Measurements from ENCODE around the gene UBN1. TPM values are rescaled to one million over a fixed set of nuclear protein-coding genes. Genes with fewer than 3 reads are reported as not detected.

The UBN1 gene
- total and polyA plus RNA-seq, 8 donors = 31.3 to 41.1 (median 36.4) TPM

DNA sequence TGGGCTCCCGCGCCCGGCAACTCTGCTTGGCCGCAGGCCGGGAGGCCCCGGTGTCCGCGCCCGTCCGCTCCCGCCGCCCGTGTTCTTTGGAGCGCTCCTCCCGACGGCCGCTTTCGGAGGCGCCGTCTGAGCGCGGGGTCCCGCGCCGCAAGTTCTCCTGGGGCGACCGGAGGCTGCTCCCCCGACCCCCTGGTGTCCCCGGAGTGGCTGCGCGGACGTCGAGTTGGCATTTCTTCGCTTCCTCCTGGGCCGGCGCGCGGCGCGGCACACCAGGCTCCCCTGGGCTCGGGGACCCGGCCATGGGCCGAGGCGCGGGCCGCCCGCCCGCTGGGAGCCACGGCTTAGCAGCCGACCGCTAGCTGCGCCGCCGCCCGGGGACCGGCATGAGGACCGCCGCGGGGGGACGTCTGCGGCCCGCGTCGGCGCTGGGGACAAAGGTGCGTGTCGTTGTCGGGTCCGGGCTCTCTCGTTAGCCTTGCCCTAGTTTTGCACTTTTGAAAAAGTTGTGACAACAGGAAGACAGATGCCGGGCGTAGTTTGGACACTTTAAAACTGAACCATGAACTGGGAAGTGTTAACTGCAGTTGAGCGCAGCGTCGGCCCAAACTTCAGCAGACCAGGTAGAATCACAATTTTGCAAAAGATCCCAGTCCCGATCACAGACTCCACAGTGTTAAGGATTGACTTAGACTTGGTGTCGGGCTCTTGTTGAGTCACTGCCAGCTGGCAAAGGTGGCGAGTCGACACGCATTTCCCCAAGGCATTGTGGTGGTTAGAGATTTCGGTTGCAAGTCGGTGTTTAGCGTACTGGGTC lies 700 bp downstream of the UBN1 start:
- TF ChIP-seq, protein P1, sequence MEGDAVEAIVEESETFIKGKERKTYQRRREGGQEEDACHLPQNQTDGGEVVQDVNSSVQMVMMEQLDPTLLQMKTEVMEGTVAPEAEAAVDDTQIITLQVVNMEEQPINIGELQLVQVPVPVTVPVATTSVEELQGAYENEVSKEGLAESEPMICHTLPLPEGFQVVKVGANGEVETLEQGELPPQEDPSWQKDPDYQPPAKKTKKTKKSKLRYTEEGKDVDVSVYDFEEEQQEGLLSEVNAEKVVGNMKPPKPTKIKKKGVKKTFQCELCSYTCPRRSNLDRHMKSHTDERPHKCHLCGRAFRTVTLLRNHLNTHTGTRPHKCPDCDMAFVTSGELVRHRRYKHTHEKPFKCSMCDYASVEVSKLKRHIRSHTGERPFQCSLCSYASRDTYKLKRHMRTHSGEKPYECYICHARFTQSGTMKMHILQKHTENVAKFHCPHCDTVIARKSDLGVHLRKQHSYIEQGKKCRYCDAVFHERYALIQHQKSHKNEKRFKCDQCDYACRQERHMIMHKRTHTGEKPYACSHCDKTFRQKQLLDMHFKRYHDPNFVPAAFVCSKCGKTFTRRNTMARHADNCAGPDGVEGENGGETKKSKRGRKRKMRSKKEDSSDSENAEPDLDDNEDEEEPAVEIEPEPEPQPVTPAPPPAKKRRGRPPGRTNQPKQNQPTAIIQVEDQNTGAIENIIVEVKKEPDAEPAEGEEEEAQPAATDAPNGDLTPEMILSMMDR (IDR thresholded peaks at IDR 0.05) = no peak

DNA sequence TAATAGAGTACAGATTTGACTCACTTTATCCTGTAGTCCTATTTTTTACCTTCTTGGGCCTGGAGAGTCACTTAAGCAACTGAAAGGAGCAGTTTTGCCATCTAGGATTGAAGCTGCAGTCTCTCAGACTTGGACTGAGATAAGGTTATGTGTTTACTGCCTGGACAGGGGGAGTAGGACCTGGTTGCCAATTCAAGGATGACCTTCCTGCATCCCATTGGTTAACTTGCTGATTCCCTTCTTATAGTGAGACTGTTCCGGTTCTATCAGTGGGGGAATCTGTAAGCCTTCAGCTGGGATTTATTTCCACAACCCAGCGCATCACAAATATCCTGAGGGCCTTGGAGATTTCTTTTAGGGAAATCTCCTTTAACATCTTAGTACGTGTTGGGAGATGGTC lies 2.9 kb downstream of the UBN1 start:
- no peak for ATAC-seq
- H3K4me3 ChIP-seq = peak overlapping the region in 1 of 2 donors; percentile 99
- DNase-seq = no peak
- no peak overlapping the region for H3K27ac ChIP-seq
- H3K27me3 ChIP-seq = no peaks in the 10 kb centered on the region
- peaks cover 0 to 27% of the 10 kb centered on the region in 2 donors for H3K36me3 ChIP-seq
- H3K9me3 ChIP-seq = no peaks in the 10 kb centered on the region
- TF ChIP-seq, protein P1 (IDR thresholded peaks at IDR 0.05) = no peak
- intact Hi-C loops (cut with DNase I) = no loop called here
- peaks cover 26 to 63% of the 10 kb centered on the region in 2 donors for H3K4me1 ChIP-seq

More for the DNA sequence above, 700 bp downstream of the UBN1 start:
- Histone ChIP-seq H3K36me3 (peaks cover 0 to 27% of the 10 kb centered on the region in 2 donors), H3K27ac (peak overlapping the region; percentile 95 to 100), H3K4me3 (peak overlapping the region; percentile 88 to 99), H3K4me1 (peaks cover 28 to 73% of the 10 kb centered on the region in 2 donors), H3K9me3 (no peaks in the 10 kb centered on the region), H3K27me3 (no peaks in the 10 kb centered on the region)
- ATAC-seq (peak; percentile 25), DNase-seq (peak; percentile 39 to 91 (median 54))
- intact Hi-C loops (cut with DNase I) = no loop called here

DNA sequence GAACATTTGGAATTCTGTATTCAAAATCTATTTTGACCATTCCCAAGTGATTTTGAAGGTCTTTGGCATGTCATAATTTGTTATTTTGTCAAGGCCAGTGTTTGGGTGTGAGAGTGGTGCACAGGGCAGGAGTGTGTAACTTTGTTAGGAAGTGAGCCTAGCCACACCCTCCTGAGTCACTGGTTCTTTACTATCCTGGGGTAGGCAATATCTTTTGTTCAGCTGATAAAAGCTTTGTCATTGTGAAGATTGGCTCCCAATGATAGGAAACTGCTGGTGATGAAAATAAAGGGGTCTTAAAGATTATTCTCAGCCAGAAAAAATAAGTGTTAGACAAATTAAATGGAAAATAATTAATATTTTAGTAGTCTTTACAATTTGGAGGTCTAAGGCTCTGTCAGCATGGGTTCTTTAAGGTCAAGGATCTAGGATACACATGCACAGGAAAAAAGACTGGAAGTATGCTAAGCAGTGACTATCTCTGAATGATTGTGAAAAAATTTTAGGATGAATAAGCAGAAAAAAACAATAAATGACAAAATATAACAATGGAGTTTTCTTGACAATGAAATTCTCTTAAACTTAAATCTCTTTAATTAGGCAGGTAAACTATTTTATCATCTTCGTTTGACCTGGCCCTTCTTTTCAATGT lies 5.1 kb downstream of the UBN1 start:
- intact Hi-C loops (cut with DNase I) = no loop called here
- no peaks in the 10 kb centered on the region for H3K9me3 ChIP-seq

DNA sequence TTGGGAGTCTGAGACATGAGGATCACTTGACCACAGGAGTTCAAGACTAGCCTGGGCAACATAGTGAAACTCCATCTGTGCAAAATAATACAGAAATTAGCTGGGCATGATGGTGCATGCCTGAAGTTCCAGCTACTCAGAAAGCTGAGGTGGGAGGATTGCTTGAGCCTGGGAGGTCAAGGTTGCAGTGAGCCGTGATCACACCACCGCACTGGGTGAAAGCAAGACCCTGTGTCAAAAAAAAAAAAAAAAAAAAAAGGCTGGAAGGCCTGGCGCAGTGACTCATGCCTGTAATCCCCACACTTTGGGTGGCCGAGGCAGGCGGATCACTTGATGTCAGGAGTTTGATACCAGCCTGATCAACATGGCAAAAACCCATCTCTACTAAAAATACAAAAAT lies 8.1 kb downstream of the UBN1 start:
- Histone ChIP-seq H3K27me3 (no peaks in the 10 kb centered on the region), H3K4me3 (no peak overlapping the region), H3K27ac (no peak overlapping the region), H3K36me3 (peaks cover 0 to 70% of the 10 kb centered on the region in 2 donors), H3K4me1 (peaks cover 4 to 31% of the 10 kb centered on the region in 2 donors), H3K9me3 (no peaks in the 10 kb centered on the region)
- intact Hi-C loops (cut with DNase I) = no loop called here
- DNase-seq (no peak), ATAC-seq (no peak)
- TF ChIP-seq, protein P1 (IDR thresholded peaks at IDR 0.05) = no peak

More for the DNA sequence above, 5.1 kb downstream of the UBN1 start:
- Histone ChIP-seq H3K4me3 (no peak overlapping the region), H3K27ac (peak overlapping the region in 1 of 2 donors; percentile 54), H3K36me3 (peaks cover 0 to 42% of the 10 kb centered on the region in 2 donors), H3K27me3 (no peaks in the 10 kb centered on the region), H3K4me1 (peaks cover 21 to 50% of the 10 kb centered on the region in 2 donors)
- DNase-seq = no peak
- no peak for ATAC-seq
- TF ChIP-seq, protein P1 (IDR thresholded peaks at IDR 0.05) = no peak

DNA sequence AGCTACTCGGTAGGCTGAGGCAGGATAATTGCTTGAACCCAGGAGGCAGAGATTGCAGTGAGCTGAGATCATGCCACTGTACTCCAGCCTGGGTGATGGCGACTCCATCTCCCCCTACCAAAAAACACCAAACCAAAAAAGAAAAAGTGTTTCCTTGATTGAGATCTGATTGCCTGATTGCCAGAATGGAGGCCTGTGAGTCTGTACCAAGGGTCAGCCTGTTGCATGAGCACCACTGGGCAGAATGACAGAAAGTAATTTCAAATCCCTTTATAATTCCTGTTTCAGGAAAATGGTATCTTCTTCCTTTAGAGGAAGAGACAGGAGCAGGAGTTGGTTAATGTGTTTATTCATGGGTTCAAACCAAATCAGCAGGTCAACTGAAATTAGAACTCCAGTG lies 8.5 kb downstream of the UBN1 start:
- TF ChIP-seq, protein P1 (IDR thresholded peaks at IDR 0.05) = no peak
- H3K36me3 ChIP-seq = peaks cover 0 to 74% of the 10 kb centered on the region in 2 donors
- H3K4me1 ChIP-seq = peaks cover 0 to 31% of the 10 kb centered on the region in 2 donors
- H3K9me3 ChIP-seq = no peaks in the 10 kb centered on the region
- H3K27me3 ChIP-seq = no peaks in the 10 kb centered on the region
- H3K4me3 ChIP-seq = no peak overlapping the region
- H3K27ac ChIP-seq = no peak overlapping the region
- ATAC-seq (no peak), DNase-seq (no peak)
- intact Hi-C loops (cut with DNase I) = no loop called here

All from left lung (tissue), 10 donors.